ENCODE results near the gene PCA3. TPM values are rescaled to one million over a fixed set of nuclear protein-coding genes. Genes with fewer than 3 reads are reported as not detected.

The PCA3 gene
- total RNA-seq, 1 donor from 2014 or later = not detected

DNA sequence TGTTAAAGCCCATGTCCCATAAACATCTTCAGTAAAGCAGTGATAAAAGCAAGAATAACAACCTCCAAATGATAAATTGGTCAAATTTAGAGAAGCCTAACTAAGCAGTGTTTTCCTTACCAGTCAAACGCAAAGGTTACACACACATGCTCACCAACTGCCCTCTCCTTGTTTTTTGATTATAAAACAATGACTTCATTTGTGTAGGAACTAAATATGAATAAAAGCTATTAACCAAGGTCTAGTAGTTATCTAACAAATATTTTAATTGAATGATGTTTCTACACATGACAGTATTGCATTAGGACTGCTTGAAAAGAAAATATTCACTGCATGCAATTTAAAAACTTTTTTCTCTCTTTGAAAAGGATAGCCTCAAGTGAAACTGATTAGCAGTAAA is 36.7 kb downstream of the PCA3 start:
- H3K4me3 Mint-ChIP-seq = no peak overlapping the region
- peaks cover 18% of the 10 kb centered on the region for H3K4me1 Mint-ChIP-seq (ENCODE audit: unreplicated experiment)
- TF ChIP-seq, protein P1, sequence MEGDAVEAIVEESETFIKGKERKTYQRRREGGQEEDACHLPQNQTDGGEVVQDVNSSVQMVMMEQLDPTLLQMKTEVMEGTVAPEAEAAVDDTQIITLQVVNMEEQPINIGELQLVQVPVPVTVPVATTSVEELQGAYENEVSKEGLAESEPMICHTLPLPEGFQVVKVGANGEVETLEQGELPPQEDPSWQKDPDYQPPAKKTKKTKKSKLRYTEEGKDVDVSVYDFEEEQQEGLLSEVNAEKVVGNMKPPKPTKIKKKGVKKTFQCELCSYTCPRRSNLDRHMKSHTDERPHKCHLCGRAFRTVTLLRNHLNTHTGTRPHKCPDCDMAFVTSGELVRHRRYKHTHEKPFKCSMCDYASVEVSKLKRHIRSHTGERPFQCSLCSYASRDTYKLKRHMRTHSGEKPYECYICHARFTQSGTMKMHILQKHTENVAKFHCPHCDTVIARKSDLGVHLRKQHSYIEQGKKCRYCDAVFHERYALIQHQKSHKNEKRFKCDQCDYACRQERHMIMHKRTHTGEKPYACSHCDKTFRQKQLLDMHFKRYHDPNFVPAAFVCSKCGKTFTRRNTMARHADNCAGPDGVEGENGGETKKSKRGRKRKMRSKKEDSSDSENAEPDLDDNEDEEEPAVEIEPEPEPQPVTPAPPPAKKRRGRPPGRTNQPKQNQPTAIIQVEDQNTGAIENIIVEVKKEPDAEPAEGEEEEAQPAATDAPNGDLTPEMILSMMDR (conservative IDR thresholded peaks at IDR 0.05) = no peak
- H3K27me3 Mint-ChIP-seq = peaks cover 30% of the 10 kb centered on the region
- no peak for DNase-seq (ENCODE audit: extremely low spot score, unreplicated experiment)
- H3K36me3 Mint-ChIP-seq = no peaks in the 10 kb centered on the region
- H3K27ac Mint-ChIP-seq = no peak overlapping the region
- no peaks in the 10 kb centered on the region for H3K9me3 Mint-ChIP-seq

DNA sequence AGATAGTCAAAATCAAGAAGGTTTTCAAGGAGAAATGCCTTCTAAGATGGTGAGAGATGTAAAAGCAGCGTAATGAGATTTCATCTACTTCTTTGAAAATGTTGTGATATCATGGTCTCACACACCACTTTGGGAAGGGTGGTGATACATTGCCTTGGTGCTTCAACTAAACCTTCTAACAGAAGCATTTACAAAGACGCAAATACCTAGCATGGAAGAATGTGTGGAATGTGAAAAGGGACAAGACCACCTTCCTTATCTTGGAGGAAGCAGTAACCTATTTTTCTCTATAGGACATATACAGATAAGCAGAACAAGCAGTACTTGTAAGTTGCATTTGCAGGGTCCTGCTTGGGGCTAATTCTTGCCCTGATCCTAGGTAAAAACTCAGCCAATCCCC is 38.8 kb downstream of the PCA3 start:
- Mint-ChIP-seq H3K36me3 (no peaks in the 10 kb centered on the region), H3K27me3 (peaks cover 25% of the 10 kb centered on the region), H3K4me1 (ENCODE audit: unreplicated experiment) (peaks cover 18% of the 10 kb centered on the region), H3K4me3 (no peak overlapping the region), H3K27ac (no peak overlapping the region), H3K9me3 (no peaks in the 10 kb centered on the region)
- DNase-seq (ENCODE audit: extremely low spot score, unreplicated experiment) = no peak
- TF ChIP-seq, protein P1 (conservative IDR thresholded peaks at IDR 0.05) = no peak

DNA sequence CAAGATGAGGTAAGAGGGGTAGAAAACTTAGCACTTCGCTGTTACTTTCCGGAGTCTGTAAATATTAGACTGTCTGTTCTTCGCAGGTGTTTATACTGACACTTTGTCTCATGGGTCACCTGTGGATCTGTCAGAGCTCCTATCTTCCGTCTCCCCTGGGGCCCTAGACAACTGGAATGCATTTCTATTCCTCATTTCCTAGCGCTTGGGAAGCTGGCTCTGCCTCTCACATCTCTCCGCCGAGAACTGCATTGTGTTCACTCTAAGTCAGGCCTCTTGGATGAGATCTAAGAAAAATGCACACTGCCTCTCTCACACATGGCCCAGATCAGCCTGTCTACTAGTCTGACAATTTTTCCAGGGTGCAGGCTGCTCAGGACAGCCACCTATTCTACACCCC is 39.5 kb downstream of the PCA3 start:
- peaks cover 28% of the 10 kb centered on the region for H3K27me3 Mint-ChIP-seq
- H3K9me3 Mint-ChIP-seq = no peaks in the 10 kb centered on the region
- TF ChIP-seq, protein P1 (conservative IDR thresholded peaks at IDR 0.05) = no peak
- DNase-seq (ENCODE audit: extremely low spot score, unreplicated experiment) = no peak
- H3K27ac Mint-ChIP-seq = no peak overlapping the region
- H3K36me3 Mint-ChIP-seq = no peaks in the 10 kb centered on the region
- H3K4me3 Mint-ChIP-seq = peak overlapping the region; percentile 27
- H3K4me1 Mint-ChIP-seq (ENCODE audit: unreplicated experiment) = peaks cover 18% of the 10 kb centered on the region

DNA sequence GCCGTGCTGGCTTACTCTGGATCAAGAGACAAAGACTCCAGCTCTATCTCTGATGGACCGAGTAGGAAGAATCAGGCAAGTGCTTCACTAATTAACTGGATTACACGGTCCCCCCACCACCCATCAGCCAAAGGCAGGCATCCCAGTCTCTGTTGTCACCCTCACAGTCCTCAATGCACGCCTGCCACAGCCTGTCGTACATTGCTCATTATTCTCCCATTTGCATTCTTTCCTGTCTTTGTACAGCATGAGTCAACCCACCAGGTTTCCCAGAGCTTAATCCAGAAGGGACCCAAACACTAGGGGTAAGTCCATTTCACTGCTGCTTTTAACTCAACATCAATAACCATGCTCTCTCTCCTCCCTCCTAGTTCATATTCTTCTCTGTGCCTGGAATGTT is 44.4 kb downstream of the PCA3 start:
- H3K36me3 Mint-ChIP-seq = no peaks in the 10 kb centered on the region
- no peak overlapping the region for H3K27ac Mint-ChIP-seq
- no peak overlapping the region for H3K4me3 Mint-ChIP-seq
- H3K4me1 Mint-ChIP-seq (ENCODE audit: unreplicated experiment) = peaks cover 9% of the 10 kb centered on the region
- H3K27me3 Mint-ChIP-seq = peaks cover 36% of the 10 kb centered on the region
- TF ChIP-seq, protein P1 (conservative IDR thresholded peaks at IDR 0.05) = no peak
- no peak for DNase-seq (ENCODE audit: extremely low spot score, unreplicated experiment)
- H3K9me3 Mint-ChIP-seq = no peaks in the 10 kb centered on the region

DNA sequence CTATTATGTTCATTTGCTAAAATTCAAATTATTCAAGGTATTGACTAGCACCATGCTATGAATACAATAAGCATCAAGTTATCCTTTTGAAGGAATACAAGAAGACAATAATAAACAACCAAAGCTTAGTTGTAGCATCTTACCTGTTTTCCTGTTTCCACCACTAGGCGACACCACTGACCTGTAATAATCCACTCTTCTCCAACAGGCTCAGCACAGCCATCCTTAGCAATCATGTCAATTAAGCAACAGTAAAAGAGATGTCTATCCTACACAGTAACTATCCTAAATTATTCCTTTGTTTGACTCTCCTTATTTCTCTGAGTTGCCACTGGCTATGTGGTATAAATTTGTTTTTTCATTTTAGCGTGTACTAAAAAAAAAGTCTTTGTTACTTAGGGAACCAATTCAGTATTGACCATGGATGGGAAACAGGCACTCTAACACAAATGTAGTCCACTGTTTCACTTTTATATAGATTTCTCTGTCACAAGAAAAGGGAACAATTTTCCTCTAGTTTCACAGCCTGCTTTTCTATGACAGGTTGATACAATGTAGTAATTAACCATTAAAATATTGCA is 46.2 kb downstream of the PCA3 start:
- TF ChIP-seq, protein P1 (conservative IDR thresholded peaks at IDR 0.05) = peak; percentile 97
- no peaks in the 10 kb centered on the region for H3K9me3 Mint-ChIP-seq
- H3K4me1 Mint-ChIP-seq (ENCODE audit: unreplicated experiment) = no peaks in the 10 kb centered on the region

DNA sequence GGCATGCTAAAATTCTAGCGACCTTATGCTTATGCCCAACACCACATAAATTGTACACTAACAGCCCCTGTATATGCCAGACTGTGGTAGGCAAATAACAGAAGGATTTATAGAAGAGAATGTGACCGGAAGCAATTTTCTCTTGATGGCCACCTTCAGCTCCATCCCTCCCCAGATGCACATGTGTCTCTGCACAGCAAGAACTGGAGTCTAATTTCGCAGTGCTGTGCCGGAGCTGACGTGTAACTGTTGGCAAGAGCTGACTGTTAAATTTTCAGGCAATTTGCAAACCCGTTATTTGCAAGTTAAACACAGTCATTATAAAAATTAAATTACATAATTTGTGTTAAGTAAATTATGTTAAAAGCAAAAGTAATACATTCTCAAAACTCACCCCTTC is 48.4 kb downstream of the PCA3 start:
- DNase-seq (ENCODE audit: extremely low spot score, unreplicated experiment) = no peak
- H3K4me1 Mint-ChIP-seq (ENCODE audit: unreplicated experiment) = no peaks in the 10 kb centered on the region
- peaks cover 42% of the 10 kb centered on the region for H3K27me3 Mint-ChIP-seq
- no peak overlapping the region for H3K4me3 Mint-ChIP-seq
- no peaks in the 10 kb centered on the region for H3K9me3 Mint-ChIP-seq
- no peaks in the 10 kb centered on the region for H3K36me3 Mint-ChIP-seq
- TF ChIP-seq, protein P1 (conservative IDR thresholded peaks at IDR 0.05) = no peak
- no peak overlapping the region for H3K27ac Mint-ChIP-seq

More for the DNA sequence above, 46.2 kb downstream of the PCA3 start:
- H3K36me3 Mint-ChIP-seq = no peaks in the 10 kb centered on the region
- H3K27me3 Mint-ChIP-seq = peaks cover 38% of the 10 kb centered on the region
- H3K27ac Mint-ChIP-seq = no peak overlapping the region
- no peak for DNase-seq (ENCODE audit: extremely low spot score, unreplicated experiment)
- H3K4me3 Mint-ChIP-seq = no peak overlapping the region

Measured in type B pancreatic cell (in vitro differentiated cells).